GM19025 (cell line): ENCODE data around the gene CNTN4.
A peak's percentile ranks its signal among the peaks of the same experiment; 100 is the strongest.

ENCODE experiments used
- ATAC-seq: cut with Tn5 transposase; IDR thresholded peaks from one replicate; pipeline ENCODE4 v1.9.1; 2021; ENCODE audit warnings: mild to moderate bottlenecking, low read depth, moderate library complexity; ENCODE audit not compliant: unreplicated experiment

The CNTN4 gene

GRCh38 chr3:2934541-2934940 lies 835.9 kb downstream of the CNTN4 start:
- ATAC-seq: no peak

GRCh38 chr3:2937055-2937454 lies 838.4 kb downstream of the CNTN4 start:
- ATAC-seq: no peak

GRCh38 chr3:2937592-2937991 lies 838.9 kb downstream of the CNTN4 start:
- no peak for ATAC-seq

GRCh38 chr3:2938711-2939110 lies 840.0 kb downstream of the CNTN4 start:
- no peak for ATAC-seq

DNA sequence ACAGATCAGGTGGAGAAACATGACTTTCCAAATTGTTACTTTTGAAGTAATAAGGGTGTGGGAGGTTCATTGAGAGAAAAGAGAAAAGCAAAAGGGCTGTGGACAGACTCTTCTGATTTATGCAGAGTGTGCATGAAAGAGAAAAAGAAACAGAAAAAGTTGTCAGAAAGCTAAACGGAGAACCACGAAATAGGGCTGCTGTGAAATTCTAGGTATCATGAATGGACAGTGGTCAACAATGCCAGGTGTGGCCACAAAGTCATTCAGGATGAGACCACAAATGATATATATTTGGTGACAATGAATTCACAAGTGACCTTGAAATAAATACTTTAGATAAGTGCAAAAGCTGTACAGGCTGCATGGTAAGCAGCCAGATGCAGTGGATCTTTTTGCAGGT lies 841.4 kb downstream of the CNTN4 start:
- ATAC-seq: no peak

- ATAC-seq: peak; percentile 62
Measured at GRCh38 chr3:2944628-2945027, 846.0 kb downstream of the CNTN4 start.

GRCh38 chr3:2945121-2945520 lies 846.5 kb downstream of the CNTN4 start:
- no peak for ATAC-seq

- no peak for ATAC-seq
Measured at GRCh38 chr3:2947536-2947935, 848.9 kb downstream of the CNTN4 start.

GRCh38 chr3:2948882-2949281 lies 850.2 kb downstream of the CNTN4 start:
- ATAC-seq: no peak

- no peak for ATAC-seq
Measured at GRCh38 chr3:2950159-2950558, 851.5 kb downstream of the CNTN4 start.

DNA sequence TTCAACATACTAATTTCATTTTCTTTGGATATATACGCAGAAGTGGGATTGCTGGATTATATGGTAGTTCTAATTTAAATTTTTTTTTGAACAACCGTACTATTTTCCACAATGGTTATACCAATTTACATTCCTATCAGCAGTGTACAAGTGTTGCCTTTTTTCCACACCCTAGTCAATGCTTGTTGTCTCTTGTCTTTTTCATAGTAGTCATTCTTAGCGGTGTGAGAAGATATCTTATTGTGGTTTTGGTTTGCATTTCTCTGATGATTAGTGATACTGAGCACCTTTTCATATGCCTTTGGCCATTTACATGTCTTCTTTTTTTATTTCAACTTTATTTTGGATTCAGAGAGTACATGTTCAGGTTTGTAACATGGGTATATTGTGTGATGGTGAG lies 858.4 kb downstream of the CNTN4 start:
- no peak for ATAC-seq

- no peak for ATAC-seq
Measured at GRCh38 chr3:2958551-2958950, 859.9 kb downstream of the CNTN4 start.

GRCh38 chr3:2961576-2961975 lies 862.9 kb downstream of the CNTN4 start:
- ATAC-seq: no peak

DNA sequence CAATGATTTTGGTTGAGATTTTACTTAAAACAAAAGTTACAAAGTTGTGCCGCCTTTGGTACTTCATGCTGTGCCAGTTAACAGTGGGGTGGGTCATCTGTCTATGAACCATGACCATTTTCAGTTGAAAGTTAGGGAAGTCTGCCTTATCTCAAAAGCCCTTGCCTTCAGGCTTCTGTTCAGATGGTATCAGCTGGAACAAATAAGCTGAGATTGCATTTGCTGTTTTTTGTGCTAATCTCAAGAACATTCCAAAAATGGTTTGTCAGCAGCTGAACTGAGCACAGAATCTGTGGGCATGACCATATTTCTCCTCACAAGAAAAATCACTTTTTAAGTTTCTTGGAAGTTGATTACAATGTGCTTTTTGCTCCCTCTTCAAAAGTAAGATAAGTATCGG lies 869.2 kb downstream of the CNTN4 start:
- ATAC-seq: no peak

DNA sequence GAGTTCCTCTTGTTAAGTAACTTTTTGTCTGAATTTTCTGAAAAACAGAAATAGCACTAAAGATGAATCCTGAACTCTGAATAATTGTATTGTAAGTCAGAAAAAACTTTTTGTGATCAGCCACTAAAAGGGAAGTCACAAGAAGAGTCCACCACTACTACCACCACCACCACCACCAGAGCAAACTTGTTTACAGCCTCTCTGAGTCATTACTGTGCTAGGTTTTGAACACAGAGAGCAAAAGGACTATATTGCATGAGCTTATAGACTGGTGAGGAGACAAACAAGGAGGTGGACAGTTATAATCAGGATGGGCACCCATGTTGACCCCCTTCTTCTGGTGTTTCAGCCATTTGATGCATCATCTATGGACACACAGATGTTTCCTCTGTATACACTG lies 869.8 kb downstream of the CNTN4 start:
- ATAC-seq: no peak

DNA sequence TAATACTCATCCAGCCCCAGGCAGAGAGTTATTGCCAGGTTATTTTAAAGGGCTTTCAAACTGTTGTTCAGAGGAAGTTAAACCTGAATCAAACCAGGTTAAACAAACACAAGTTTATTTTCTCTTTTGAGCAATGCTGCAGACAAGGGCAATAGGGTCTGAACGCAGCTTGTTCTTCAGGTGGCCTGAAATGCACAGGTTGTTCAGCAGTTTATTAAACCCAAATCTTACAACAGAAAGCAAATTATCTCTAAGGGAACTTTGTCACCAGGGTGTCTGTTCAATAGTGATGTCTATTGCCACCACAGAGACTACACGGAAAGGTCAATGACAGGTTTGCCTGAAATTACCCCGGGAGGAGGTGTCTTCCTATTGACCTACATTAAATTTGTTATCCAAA lies 877.5 kb downstream of the CNTN4 start:
- ATAC-seq: no peak

- no peak for ATAC-seq
Measured at GRCh38 chr3:2976796-2977195, 878.1 kb downstream of the CNTN4 start.

DNA sequence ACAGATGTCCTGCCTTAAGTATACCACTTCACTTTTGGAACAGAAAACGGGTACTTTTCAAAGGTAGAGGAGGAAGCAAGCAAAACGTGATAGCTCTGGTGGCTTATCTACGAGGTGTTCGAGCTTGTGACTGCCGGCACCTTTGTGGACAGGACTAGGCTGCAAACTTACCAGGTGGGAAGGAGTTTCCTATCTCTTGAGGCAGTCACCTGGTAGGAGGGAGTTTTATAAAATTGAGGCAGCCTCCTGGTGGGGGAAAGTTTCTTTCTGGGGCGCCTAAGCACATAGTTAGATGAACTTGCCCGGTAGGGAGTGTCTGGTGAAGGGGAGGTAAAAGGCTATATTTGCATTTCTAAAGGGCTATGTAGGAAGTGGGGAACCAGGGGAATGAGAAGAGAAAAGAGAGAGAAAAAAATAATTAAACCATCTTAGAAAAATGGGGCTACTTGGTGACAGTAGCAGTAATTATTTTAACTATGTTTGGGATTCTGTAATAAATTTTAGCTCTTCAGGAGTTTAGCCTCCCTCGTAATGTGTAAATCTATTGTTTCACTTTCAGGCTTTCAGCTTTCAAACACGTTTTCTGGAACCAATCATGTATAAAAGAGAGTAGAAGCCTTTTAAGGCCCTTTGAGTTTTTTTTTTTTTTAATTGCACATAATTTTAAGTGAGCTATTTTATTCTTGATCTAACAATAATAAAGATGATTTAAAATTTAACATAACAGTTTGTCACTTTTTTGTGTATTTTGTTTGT lies 880.5 kb downstream of the CNTN4 start:
- ATAC-seq: no peak

DNA sequence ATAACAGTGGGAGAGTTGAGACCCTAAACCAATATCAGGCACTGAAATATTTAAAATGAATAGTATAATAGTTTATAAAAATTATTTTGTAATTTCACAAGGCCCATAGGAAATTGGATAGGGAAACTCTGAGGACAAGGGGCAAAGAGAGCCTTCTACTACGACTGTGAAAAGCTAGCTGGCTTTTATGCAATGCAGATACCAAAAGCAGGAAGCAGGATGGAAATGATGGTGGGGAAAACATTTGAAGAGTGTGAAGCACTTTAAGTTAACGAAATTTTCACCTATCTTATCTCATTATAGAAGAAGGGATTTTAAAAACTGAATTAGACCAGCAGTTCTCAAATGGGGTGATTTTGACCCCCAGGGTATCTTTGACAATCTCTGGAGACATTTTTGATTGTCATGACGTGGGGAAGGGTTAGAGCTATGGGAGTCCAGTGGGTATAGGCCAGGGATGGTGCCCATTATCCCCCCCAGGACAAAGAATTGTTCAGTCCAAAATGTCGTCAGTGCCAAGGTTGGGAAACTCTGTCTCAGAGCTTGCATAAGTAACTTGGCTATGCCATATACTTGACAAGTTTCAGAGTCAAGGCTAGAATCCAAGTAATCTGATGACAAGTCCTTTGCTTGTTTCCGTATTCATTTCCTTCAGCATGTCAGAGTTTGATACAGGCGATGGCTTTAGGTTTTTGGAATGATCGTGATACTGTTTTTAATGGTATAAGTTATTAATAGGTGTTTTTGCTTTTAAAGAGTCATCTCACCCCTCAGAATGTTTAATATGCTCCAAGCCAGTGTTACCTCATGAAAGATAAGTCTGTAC lies 885.6 kb downstream of the CNTN4 start:
- no peak for ATAC-seq

DNA sequence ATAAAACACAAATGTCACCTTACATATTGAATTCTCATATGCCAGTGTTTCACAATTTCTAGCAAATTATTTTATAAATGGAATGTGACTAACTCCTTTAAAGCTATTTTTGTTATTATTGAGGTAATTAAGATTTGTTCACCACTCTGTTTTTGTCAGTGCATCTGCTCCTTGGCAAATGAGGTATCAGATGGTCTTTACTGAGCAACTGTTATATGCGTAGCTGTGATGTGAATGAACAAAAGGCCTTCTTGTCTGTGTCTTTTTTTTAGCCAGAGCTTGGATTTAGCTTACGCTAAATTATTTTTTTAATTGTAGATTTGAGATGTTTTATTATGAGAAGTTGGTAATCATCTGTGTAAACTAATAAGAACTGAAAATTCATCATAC lies 886.2 kb downstream of the CNTN4 start:
- no peak for ATAC-seq

- no peak for ATAC-seq
Measured at GRCh38 chr3:2985479-2985878, 886.8 kb downstream of the CNTN4 start.

GRCh38 chr3:2992534-2992933 lies 893.9 kb downstream of the CNTN4 start:
- no peak for ATAC-seq
